ENCODE measurements around the gene GALNT13.

DNA sequence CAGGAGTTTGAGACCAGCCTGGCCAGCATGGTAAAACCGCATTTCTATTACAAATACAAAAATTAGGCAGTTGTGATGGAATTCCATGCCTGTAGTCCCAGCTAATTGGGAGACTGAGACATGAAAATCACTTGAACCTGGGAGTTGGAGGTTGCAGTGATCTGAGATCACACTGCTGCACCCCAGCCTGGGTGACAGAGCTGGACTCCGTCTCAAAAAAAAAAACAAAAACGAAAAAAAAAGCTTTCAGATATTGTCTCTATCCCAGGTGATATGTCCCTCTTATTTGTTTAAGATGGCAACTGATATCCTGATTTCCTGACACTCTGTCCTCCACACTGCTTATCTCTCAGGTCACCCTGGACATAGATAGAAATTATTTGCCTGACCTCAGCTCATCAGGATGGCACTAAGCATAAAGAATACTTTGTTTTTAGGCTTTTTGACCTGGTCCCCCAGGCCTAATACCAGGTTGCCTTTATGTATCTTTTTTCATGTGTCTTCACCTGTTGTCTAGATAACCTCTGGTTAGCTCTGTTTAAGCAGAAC lies 531.6 kb downstream of the GALNT13 start:
- TF ChIP-seq, protein P1, sequence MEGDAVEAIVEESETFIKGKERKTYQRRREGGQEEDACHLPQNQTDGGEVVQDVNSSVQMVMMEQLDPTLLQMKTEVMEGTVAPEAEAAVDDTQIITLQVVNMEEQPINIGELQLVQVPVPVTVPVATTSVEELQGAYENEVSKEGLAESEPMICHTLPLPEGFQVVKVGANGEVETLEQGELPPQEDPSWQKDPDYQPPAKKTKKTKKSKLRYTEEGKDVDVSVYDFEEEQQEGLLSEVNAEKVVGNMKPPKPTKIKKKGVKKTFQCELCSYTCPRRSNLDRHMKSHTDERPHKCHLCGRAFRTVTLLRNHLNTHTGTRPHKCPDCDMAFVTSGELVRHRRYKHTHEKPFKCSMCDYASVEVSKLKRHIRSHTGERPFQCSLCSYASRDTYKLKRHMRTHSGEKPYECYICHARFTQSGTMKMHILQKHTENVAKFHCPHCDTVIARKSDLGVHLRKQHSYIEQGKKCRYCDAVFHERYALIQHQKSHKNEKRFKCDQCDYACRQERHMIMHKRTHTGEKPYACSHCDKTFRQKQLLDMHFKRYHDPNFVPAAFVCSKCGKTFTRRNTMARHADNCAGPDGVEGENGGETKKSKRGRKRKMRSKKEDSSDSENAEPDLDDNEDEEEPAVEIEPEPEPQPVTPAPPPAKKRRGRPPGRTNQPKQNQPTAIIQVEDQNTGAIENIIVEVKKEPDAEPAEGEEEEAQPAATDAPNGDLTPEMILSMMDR (IDR thresholded peaks at IDR 0.05; ENCODE audit: insufficient read depth, low read depth, low read length), result no peak
- TF ChIP-seq EZH2 (IDR thresholded peaks at IDR 0.05; ENCODE audit: insufficient read depth, low read length), result no peak
